GM12878 (cell line): Measurements from ENCODE around the gene TMC7. TPM values are rescaled to one million over a fixed set of nuclear protein-coding genes. Genes with fewer than 3 reads are reported as not detected.
A peak's percentile ranks its signal among the peaks of the same experiment; 100 is the strongest.

Experiments used
- ATAC-seq: fragments of 200-7000 bp; cut with Tn5 transposase; 3 replicates; pipeline ENCODE4 v1.9.1; 2020; ENCODE audit warnings: mild to moderate bottlenecking, moderate library complexity
- BruUV-seq: library from RNA; stranded (reverse); fragments of 400-500 nt; replicated peaks from 2 replicates; lab custom pipeline; 2021; lab: Mats Ljungman, UMichigan
- CTCF ChIA-PET: fragments of 300-600 bp; sonication (Branson Sonifier 250); formaldehyde crosslinking; extraction: SDS; loops from one replicate; lab custom pipeline; 2021; ENCODE audit warnings: inconsistent platforms; lab: Yijun Ruan, JAX
- POLR2A ChIA-PET: fragments of 350-600 bp; formaldehyde crosslinking; extraction: SDS; loops from one replicate; lab custom pipeline; 2021; ENCODE audit warnings: inconsistent platforms; lab: Charles Lee
- RAD21 ChIA-PET: fragments of 300-600 bp; sonication (Branson Sonifier 250); formaldehyde crosslinking; loops from one replicate; lab custom pipeline; 2023; ENCODE audit warnings: antibody characterized with exemption; ENCODE audit not compliant: unreplicated experiment; lab: Charles Lee
- SMC1A ChIA-PET: fragments of 300-600 bp; sonication (Branson Sonifier 250); formaldehyde crosslinking; loops from one replicate; lab custom pipeline; 2023; ENCODE audit not compliant: unreplicated experiment, uncharacterized antibody; lab: Charles Lee
- DNase-seq: peaks from one replicate; pipeline ENCODE4 v3.0.0-alpha.2; 2011; ENCODE audit warnings: low read depth, low spot score
- FAIRE-seq: peaks from 3 replicates; lab custom pipeline; 2011; peaks lifted over from hg19 to GRCh38; lab: Jason Lieb, UNC
- H2AFZ ChIP-seq: 2 replicates; pipeline ENCODE4 v1.6.0; 2011; ENCODE audit warnings: low read depth, low read length, control low read depth; ENCODE audit not compliant: control insufficient read depth
- H3K27ac ChIP-seq: 2 replicates; pipeline ENCODE4 v1.5.1; 2011; ENCODE audit warnings: control low read depth; ENCODE audit not compliant: control insufficient read depth, insufficient read depth
- H3K27me3 ChIP-seq, 2 experiments: replicated peaks in 1 of 2; 2 replicates each; pipeline versions ENCODE4 v1.6.0 to v1.6.1; 2011; ENCODE audit warnings: low read length in 1 of 2; ENCODE audit not compliant: control insufficient read depth in 2 of 2, insufficient read depth in 2 of 2
- H3K36me3 ChIP-seq, 2 experiments: 2 replicates each; pipeline ENCODE4 v1.5.1; 2011; ENCODE audit warnings: low read length in 1 of 2; ENCODE audit not compliant: control insufficient read depth in 2 of 2, insufficient read depth in 2 of 2
- H3K4me1 ChIP-seq: 2 replicates; pipeline ENCODE4 v1.6.1; 2011; ENCODE audit warnings: mild to moderate bottlenecking, low read length, moderate library complexity, mixed read lengths; ENCODE audit not compliant: control insufficient read depth, insufficient read depth
- H3K4me2 ChIP-seq: 2 replicates; pipeline ENCODE4 v1.6.0; 2011; ENCODE audit warnings: control low read depth; ENCODE audit not compliant: control insufficient read depth, insufficient read depth
- H3K4me3 ChIP-seq: fragments of 200-600 bp; sonication (generic); 2 replicates; pipeline ENCODE4 v1.5.1; 2016
- H3K79me2 ChIP-seq: 2 replicates; pipeline ENCODE4 v1.6.0; 2011; ENCODE audit warnings: low read length; ENCODE audit not compliant: control insufficient read depth, insufficient read depth
- H3K9ac ChIP-seq: 2 replicates; pipeline ENCODE4 v1.8.0; 2011; ENCODE audit warnings: low read length, control low read depth, mixed read lengths; ENCODE audit not compliant: control insufficient read depth, insufficient read depth
- H3K9me3 ChIP-seq: replicated peaks from 3 replicates; pipeline ENCODE4 v1.5.1; 2011; ENCODE audit warnings: mild to moderate bottlenecking, low read length; ENCODE audit not compliant: control insufficient read depth, insufficient read depth
- H4K20me1 ChIP-seq: 2 replicates; pipeline ENCODE4 v1.6.0; 2011; ENCODE audit not compliant: control insufficient read depth, insufficient read depth
- ATF7 ChIP-seq: fragments of 450-650 bp; IDR thresholded peaks from 2 replicates; pipeline ENCODE4 v1.6.1; 2016; ENCODE audit warnings: low read depth, mild to moderate bottlenecking
- BACH1 ChIP-seq: fragments of 450-650 bp; IDR thresholded peaks from 2 replicates; pipeline ENCODE4 v1.6.1; 2017; ENCODE audit warnings: mild to moderate bottlenecking, borderline replicate concordance
- BMI1 ChIP-seq: fragments of 450-650 bp; IDR thresholded peaks from 2 replicates; pipeline ENCODE4 v1.6.1; 2016; ENCODE audit warnings: mild to moderate bottlenecking, moderate library complexity, borderline replicate concordance
- ETV6 ChIP-seq, 2 experiments: fragments of 450-650 bp in 1 of 2; IDR thresholded peaks in 1 of 2; conservative IDR thresholded peaks in 1 of 2; 2 replicates each; pipeline ENCODE4 v1.6.1; 2014; ENCODE audit warnings: antibody characterized with exemption in 1 of 2, borderline replicate concordance in 1 of 2, low read depth in 1 of 2, mild to moderate bottlenecking in 1 of 2, moderate library complexity in 1 of 2
- FOS ChIP-seq: IDR thresholded peaks from 3 replicates; pipeline ENCODE4 v1.6.1; 2011; ENCODE audit warnings: borderline replicate concordance; ENCODE audit not compliant: insufficient read length; ENCODE audit errors: extremely low read depth
- HDAC2 ChIP-seq: fragments of 200-600 bp; sonication (generic); IDR thresholded peaks from 2 replicates; pipeline ENCODE4 v1.6.1; 2017
- HDAC6 ChIP-seq: fragments of 200-600 bp; sonication (generic); IDR thresholded peaks from one replicate; pipeline ENCODE4 v1.8.0; 2017; ENCODE audit warnings: antibody characterized with exemption; ENCODE audit not compliant: unreplicated experiment
- NFYB ChIP-seq: IDR thresholded peaks from 2 replicates; pipeline ENCODE4 v1.6.1; 2011; ENCODE audit warnings: low read depth, mild to moderate bottlenecking, low read length, improper control_type of control experiment, moderate library complexity; ENCODE audit not compliant: insufficient read depth
- SMARCA5 ChIP-seq: fragments of 450-650 bp; IDR thresholded peaks from 2 replicates; pipeline ENCODE4 v1.6.1; 2017; ENCODE audit warnings: mild to moderate bottlenecking
- SP1 ChIP-seq: IDR thresholded peaks from one replicate; pipeline ENCODE4 v1.6.1; 2011; ENCODE audit warnings: low read depth, low read length
- ZNF207 ChIP-seq: fragments of 450-650 bp; IDR thresholded peaks from 2 replicates; pipeline ENCODE4 v1.6.1; 2014; ENCODE audit warnings: antibody characterized with exemption, mild to moderate bottlenecking, borderline replicate concordance
- ZZZ3 ChIP-seq: IDR thresholded peaks from 2 replicates; pipeline ENCODE4 v1.6.1; 2011; ENCODE audit warnings: low read depth; ENCODE audit not compliant: control insufficient read depth, insufficient read length
- WGBS: methylation state at CpG from one replicate; pipeline ENCODE4 v1.1.6; 2016; ENCODE audit warnings: low lambda C conversion rate; ENCODE audit not compliant: insufficient replicate concordance, insufficient coverage; ENCODE audit errors: missing lambda C conversion rate; 5-methylcytosine and 5-hydroxymethylcytosine counted together
- in situ Hi-C: fragments of 300-500 bp; cut with MboI; formaldehyde crosslinking; loops from 9 replicates; pipeline ENCODE4 v1.14.3; 2018; ENCODE audit warnings: mixed read lengths
- intact Hi-C: fragments of 100-400 bp; cut with micrococcal nuclease; formaldehyde crosslinking; loops from one replicate; pipeline ENCODE4 v1.14.2; 2022; ENCODE audit not compliant: unreplicated experiment
- polyA plus RNA-seq, 11 experiments: library from polyadenylated mRNA; depleted of rRNA in 4 of 11; unstranded in 6 of 11; stranded (reverse) in 5 of 11; fragments of >200 nt; fragmentation: Nextera tagmentation in 4 of 11; fragmentation: Illumina TruSeq in 1 of 11; extraction: Ambion mirVana in 4 of 11; extraction: Trizol in 1 of 11; gene quantifications; 1 replicate in 1 of 11; 2 replicates in 10 of 11; pipeline versions ENCODE4 v1.2.1 to v1.2.3, GENCODE V29; 2011 to 2016; ENCODE audit warnings: inconsistent platforms in 2 of 11, missing spikeins in 2 of 11, low read depth in 1 of 11
- total RNA-seq, 4 experiments: library from RNA; depleted of rRNA in 3 of 4; stranded (reverse); fragments of >200 nt in 3 of 4; fragmentation: Illumina TruSeq in 1 of 4; extraction: Trizol in 1 of 4; gene quantifications; 2 replicates each; pipeline versions ENCODE4 v1.2.1 to v1.2.3, GENCODE V29; 2013 to 2021
- TF ChIP-seq, protein P1 (sequence below): fragments of 450-650 bp; IDR thresholded peaks from 2 replicates; pipeline ENCODE4 v1.6.1; 2017; ENCODE audit warnings: low read depth, mild to moderate bottlenecking, moderate library complexity

Gene TMC7
- total and polyA plus RNA-seq, 10 of the 15 experiments (the other 5 are each of a cell fraction or from before 2014, with no cell fraction given): 0.15 TPM; not detected in 9

DNA sequence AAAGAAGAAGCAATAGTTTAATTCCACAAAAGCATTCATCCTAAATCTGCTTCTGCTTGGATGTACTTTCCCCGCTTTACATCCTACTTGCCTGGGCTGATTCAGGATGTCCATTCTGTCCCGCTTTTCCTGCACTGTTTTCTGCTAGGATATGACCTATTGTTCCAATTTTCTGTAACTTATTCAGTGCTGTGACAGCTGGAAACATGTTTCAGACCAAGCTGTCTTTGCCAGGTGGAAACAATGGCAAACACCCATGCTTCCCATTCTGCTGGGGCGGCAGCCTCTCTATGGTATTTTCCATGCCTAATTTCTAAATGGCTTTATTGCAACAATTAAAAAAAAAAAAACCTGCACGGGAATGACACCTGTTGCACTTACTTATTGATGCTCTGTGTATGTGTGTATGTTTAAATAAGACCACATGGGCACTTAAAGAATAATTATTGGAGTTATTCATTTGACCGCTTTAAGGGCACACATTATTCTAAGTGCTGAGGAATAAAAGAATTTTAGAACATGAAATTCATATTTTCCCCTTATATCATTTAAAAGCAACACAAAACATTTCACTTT lies 104.7 kb downstream of the TMC7 start (continued):
- no peak for TF ChIP-seq ZZZ3

DNA sequence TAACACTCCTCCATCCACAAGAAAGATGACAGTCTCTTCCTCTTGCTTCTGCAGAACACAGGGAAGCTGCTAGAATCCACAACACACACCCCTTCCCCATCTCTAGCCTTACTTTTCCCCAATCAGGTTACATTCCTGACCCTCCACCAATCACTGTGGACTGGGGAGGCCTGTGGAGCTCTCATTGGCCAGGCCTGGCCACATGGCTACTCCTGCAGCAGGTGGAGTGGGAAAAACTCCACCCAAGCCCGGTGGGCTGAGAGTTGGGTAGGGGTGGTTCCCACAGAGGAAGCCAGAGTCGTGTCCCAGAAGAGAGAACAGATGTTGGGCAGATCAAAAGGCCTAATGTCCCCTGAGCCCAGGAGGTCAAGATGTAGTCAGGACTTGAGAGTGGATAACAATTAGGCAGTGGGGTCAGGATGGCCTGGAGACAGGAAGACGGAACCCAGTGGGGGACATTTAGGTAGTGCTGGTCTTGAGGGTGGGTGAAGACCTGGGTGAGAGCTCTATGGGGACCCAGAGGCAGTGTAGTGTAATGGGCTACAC lies 105.7 kb downstream of the TMC7 start:
- RAD21 ChIA-PET: no interaction called here
- Histone ChIP-seq H3K36me3 (no peaks in the 10 kb centered on the region), H3K4me1 (peaks cover 3% of the 10 kb centered on the region; the same call in 1 of the 2 replicates), H2AFZ (no peak overlapping the region), H4K20me1 (no peaks in the 10 kb centered on the region), H3K4me3 (no peak overlapping the region), H3K79me2 (no peaks in the 10 kb centered on the region), H3K4me2 (no peak overlapping the region), H3K27ac (no peak overlapping the region), H3K9ac (no peak overlapping the region), H3K9me3 (no peaks in the 10 kb centered on the region; the same call in 1 of the 3 replicates), H3K27me3 (no peaks in the 10 kb centered on the region)
- in situ Hi-C loops: loop anchor here (5.0 kb wide), 1 partner anchor 288 kb away; no protein-coding TSS in a partner anchor
- 0 out of 2 replicates have a peak, but pooled peaks have one; percentile 65 for TF ChIP-seq NFYB
- TF ChIP-seq FOS: no peak
- ATAC-seq: no peak
- WGBS: 44% methylated on average over 3 of the region's 3 CpGs
- CTCF ChIA-PET: interaction anchor here (2.0 kb wide), 1 partner anchor 300 kb away, joined by 5 read pairs; no protein-coding TSS in a partner anchor
- POLR2A ChIA-PET: no interaction called here
- no TSS peak for BruUV-seq
- FAIRE-seq: no peak
- no peak for DNase-seq
- SMC1A ChIA-PET: interaction anchor here (0.6 kb wide), 1 partner anchor 15 kb away, joined by 3 read pairs; no protein-coding TSS in a partner anchor
- intact Hi-C loops: loop anchor here (5.0 kb wide), 1 partner anchor 38 kb away; no protein-coding TSS in a partner anchor

DNA sequence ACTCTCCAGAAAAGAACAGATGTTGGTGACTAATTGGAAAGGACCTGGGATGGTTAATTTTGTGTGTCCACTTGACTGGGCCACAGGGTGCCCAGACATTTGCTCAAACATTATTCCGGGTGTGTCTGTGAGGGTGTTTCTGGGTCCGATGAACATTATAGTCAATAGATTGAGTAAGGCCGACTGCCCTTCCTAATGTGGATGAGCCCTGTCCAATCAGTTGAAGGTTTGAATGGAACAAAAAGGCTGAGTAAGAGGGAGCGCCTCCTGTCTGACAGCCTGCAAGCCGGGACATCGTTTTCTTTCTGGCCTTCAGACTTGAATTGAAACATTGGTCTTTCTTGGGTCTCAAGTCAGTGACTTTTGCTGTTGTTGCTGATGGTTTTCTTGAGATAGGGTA lies 107.2 kb downstream of the TMC7 start:
- Histone ChIP-seq H3K27ac (no peak overlapping the region), H3K4me2 (no peak overlapping the region), H3K9ac (no peak overlapping the region), H3K79me2 (no peaks in the 10 kb centered on the region), H3K4me1 (peaks cover 9% of the 10 kb centered on the region), H3K4me3 (no peak overlapping the region), H2AFZ (no peak overlapping the region), H3K9me3 (peaks cover 2% of the 10 kb centered on the region; the same call in 2 of the 3 replicates), H4K20me1 (no peaks in the 10 kb centered on the region), H3K27me3 (no peaks in the 10 kb centered on the region), H3K36me3 (no peaks in the 10 kb centered on the region)
- no TSS peak for BruUV-seq
- FAIRE-seq (no peak), DNase-seq (no peak), ATAC-seq (no peak)
- CTCF ChIA-PET: no interaction called here
- RAD21 ChIA-PET: no interaction called here
- POLR2A ChIA-PET: interaction anchor here (0.6 kb wide), 1 partner anchor 427 kb away, joined by 5 read pairs; no protein-coding TSS in a partner anchor
- SMC1A ChIA-PET: no interaction called here
- 94% methylated on average over 6 of the region's 6 CpGs for WGBS
- intact Hi-C loops (no loop called here), in situ Hi-C loops (loop anchor here (5.0 kb wide), 2 partner anchors 71 to 411 kb away; no protein-coding TSS in a partner anchor)
- TF ChIP-seq HDAC6 (no peak), ETV6 (conservative IDR thresholded peaks at IDR 0.05 in 1 of 2, IDR thresholded peaks at IDR 0.05 in 1 of 2; ENCODE audit: borderline replicate concordance in 1 of 2, low read depth in 1 of 2) (no peak), BMI1 (no peak), SP1 (no peak), ATF7 (no peak), SMARCA5 (no peak), BACH1 (no peak), ZNF207 (no peak), HDAC2 (no peak)
- TF ChIP-seq, protein P1, sequence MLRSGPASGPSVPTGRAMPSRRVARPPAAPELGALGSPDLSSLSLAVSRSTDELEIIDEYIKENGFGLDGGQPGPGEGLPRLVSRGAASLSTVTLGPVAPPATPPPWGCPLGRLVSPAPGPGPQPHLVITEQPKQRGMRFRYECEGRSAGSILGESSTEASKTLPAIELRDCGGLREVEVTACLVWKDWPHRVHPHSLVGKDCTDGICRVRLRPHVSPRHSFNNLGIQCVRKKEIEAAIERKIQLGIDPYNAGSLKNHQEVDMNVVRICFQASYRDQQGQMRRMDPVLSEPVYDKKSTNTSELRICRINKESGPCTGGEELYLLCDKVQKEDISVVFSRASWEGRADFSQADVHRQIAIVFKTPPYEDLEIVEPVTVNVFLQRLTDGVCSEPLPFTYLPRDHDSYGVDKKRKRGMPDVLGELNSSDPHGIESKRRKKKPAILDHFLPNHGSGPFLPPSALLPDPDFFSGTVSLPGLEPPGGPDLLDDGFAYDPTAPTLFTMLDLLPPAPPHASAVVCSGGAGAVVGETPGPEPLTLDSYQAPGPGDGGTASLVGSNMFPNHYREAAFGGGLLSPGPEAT: no peak
